Measurements from ENCODE around the gene LINC00237. TPM values are rescaled to one million over a fixed set of nuclear protein-coding genes. Genes with fewer than 3 reads are reported as not detected.

LINC00237 gene
- total RNA-seq, 2 donors from 2014 or later = 0.41 to 0.49 TPM

DNA sequence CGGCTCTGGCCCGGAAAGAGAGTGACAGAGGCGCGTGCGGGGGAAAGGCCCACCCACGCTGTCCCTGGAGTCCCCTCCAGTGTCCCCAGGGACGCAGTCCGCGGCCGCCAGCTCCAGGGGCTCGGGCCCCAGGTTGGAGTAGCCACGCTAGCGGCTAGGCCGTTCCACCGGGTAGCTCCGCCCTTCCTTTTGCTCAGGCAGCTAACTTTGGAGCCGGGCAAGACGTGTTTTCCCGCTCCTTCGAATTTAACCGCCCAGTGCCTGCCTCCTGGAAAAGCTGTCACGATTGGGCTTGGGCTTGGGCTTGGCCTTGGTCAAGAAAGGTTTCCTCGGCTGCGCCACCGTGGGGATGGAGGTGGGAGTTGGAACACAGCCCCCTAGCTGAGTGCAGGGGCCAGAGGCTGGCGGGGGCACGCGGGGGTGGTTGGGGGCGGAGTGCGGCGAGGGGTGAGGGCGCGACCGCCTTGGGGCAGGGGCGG lies 4.7 kb downstream of the LINC00237 start:
- Mint-ChIP-seq H3K9me3 (no peaks in the 10 kb centered on the region), H3K27me3 (ENCODE audit: low read depth) (peaks cover 87% of the 10 kb centered on the region), H3K27ac (no peak overlapping the region), H3K36me3 (ENCODE audit: insufficient read depth in 2 of 2) (no peaks in the 10 kb centered on the region), H3K4me1 (ENCODE audit: low read depth) (peaks cover 40% of the 10 kb centered on the region), H3K4me3 (peak overlapping the region; percentile 92 to 98)
- DNase-seq (peak; percentile 30 to 44), ATAC-seq (replicated peaks in 1 of 2) (peak in 1 of 2 donors; percentile 32)

DNA sequence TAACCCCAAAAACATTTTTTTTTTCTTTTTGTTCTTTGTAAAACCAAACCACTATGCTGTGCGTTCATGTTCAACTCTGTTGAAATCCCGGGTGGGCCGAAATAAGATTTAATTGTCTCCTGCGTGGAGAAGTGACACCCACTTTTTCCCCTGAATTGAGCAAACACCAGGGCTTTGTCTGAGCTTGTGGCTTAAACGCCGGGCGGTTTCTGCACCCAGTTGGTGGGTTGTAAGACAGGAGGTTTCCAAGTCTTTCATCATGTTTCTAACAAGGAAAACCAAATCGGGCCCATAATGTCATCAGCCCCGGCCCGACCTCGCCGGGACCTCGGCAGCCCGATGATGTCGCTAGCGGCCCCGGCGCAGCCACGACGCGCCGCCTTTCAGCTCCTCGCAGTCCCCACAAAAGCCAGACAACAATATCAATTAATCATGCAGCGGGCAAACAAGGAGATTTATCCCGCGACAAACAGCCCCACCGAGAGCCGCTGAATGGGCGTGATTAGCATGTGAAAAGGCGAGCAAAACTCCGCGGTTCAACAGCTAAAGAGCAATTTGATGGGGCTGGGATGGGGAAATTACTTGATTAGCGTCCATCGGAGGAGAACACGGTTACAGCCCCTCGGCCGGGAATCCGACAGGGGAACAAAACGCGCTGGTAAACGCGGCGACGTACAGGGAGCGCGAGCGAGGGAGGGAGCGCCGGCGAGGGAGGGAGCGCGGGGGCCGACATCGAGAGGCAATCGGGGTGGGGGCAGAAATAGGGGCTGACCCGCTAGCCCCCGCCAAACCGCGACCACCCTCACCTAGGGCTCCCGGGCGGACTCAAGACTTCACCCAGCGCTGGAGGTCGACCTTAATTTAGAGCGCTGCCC lies 5.3 kb downstream of the LINC00237 start:
- DNase-seq (peak; percentile 54 to 67), ATAC-seq (replicated peaks in 1 of 2) (peak; percentile 42 to 54)
- Mint-ChIP-seq H3K9me3 (no peaks in the 10 kb centered on the region), H3K36me3 (ENCODE audit: insufficient read depth in 2 of 2) (no peaks in the 10 kb centered on the region), H3K27ac (peak overlapping the region; percentile 96), H3K4me1 (ENCODE audit: low read depth) (peaks cover 40% of the 10 kb centered on the region), H3K4me3 (peak overlapping the region; percentile 92 to 98), H3K27me3 (ENCODE audit: low read depth) (peaks cover 87% of the 10 kb centered on the region)

DNA sequence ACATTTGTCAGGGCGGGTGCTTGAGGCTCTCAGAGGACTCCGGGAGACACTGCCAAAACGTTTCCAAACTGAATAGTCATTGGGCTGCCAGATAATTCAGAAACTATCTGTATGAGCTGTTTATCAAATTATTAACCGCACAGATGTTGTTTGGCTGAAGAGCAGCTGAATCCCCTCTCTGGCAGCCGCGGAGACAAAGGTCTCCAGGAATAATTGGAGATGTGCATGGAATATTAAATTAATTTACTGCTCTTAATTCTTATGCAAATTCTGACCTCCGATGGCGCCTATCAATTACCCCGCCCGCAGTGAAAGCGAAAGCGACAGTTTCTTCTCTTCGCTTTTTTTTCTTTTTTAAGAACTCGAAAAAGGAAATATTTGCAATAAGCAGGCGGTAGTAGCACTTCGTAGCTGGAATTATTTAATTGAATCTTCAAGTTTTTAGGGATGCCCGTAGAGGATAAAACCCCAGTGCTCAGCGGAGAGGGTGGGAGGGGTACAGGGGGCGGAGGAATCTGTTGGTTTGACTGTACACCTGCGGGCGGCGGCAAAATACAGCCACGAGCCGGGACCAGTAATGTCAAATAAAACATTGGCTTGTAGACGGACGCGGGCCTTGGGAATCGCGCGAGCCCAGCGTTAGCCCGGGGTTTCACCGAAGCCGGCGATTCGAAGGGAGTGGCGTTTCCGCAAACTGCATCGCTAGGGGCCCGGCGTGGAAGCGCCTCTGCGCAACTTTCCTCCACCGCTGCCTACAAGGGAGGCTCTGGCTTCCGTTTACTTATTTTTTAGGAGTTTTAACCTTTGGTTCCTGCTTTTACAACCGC lies 6.2 kb downstream of the LINC00237 start:
- Mint-ChIP-seq H3K27ac (peak overlapping the region; percentile 96), H3K4me3 (peak overlapping the region; percentile 92 to 98), H3K27me3 (ENCODE audit: low read depth) (peaks cover 86% of the 10 kb centered on the region), H3K9me3 (no peaks in the 10 kb centered on the region), H3K4me1 (ENCODE audit: low read depth) (peaks cover 40% of the 10 kb centered on the region), H3K36me3 (ENCODE audit: insufficient read depth in 2 of 2) (no peaks in the 10 kb centered on the region)
- DNase-seq = peak; percentile 55 to 58
- ATAC-seq (replicated peaks in 1 of 2) = peak; percentile 41 to 47

DNA sequence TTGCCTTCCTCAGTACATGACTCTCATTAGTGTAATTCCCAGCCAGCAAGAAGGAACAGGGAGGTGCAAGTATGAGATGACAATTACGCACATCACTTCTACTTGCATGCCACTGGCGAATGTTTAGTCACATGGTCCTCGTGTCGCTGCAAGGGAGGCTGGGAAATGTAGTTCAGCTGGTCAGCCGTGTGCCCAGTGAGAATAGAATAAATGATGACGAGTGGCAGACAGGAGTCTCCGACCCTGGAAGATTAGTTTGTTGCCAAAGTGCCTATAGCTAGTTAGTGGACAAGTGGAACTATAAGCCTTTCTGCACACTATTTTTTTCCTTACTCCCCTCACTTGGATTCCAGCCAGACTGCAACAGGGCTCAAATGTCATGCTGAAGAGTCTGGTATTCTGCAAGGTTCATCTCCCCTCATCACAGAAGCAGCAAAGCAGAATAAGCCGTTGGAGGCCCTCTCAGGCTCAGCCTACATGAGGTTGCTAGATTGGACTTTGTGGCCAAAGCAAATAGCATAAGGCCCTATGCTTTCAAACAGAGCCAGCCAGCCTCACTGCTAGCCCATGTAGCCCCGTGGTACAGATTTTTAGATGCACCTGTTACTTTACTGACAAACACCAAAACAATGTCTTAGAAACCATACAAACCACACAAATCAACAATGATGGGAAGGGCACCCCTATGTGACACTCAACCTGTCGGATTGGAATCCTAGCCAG lies 9.7 kb downstream of the LINC00237 start:
- ATAC-seq (replicated peaks in 1 of 2) (peak; percentile 22 to 45), DNase-seq (no peak)
- Mint-ChIP-seq H3K27me3 (ENCODE audit: low read depth) (peaks cover 85% of the 10 kb centered on the region), H3K36me3 (ENCODE audit: insufficient read depth in 2 of 2) (no peaks in the 10 kb centered on the region), H3K4me1 (ENCODE audit: low read depth) (peaks cover 16% of the 10 kb centered on the region), H3K27ac (no peak overlapping the region), H3K4me3 (no peak overlapping the region), H3K9me3 (no peaks in the 10 kb centered on the region)

DNA sequence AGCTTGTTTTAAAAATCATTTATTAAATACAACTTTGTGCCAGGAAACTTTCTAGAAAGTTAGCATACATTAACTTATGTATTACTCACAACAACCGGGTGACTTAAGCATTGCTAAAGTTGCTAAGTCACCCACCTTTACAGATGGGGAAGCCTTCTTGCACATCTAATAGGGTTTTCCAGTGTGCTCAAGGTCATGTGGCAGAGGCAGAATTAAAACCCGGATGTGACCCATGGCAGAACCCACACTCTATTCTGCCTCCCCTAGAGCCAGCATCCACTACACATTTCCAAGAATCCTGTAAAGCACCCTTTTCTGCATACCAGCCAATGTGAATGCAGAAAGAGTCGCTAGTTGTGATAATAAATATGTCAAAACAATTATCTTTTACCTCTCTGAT lies 13.4 kb downstream of the LINC00237 start:
- H3K4me3 Mint-ChIP-seq = no peak overlapping the region
- no peaks in the 10 kb centered on the region for H3K9me3 Mint-ChIP-seq
- H3K36me3 Mint-ChIP-seq (ENCODE audit: insufficient read depth in 2 of 2) = no peaks in the 10 kb centered on the region
- no peaks in the 10 kb centered on the region for H3K4me1 Mint-ChIP-seq (ENCODE audit: low read depth)
- H3K27me3 Mint-ChIP-seq (ENCODE audit: low read depth) = peaks cover 79% of the 10 kb centered on the region
- no peak for DNase-seq
- no peak overlapping the region for H3K27ac Mint-ChIP-seq
- no peak for ATAC-seq (replicated peaks in 1 of 2)

DNA sequence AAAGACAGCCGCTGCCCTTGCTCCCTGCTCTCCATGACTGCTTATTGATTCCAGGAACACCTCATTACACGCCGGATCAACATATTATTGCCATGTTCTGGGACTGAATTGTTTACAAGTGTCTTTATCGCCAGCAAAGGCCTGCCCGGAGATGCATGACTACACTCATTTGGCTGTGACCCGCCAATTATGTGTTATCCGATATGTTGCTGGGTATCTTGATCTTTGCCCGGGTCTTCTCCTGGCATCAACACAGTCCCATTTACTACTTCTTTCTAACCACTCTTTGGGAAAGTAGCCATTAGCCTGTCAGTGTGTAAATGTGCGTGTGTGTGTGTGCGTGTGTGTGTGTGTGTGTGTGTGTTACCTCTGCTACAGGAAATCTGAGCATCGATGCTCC lies 15.4 kb downstream of the LINC00237 start:
- ATAC-seq (replicated peaks in 1 of 2) = no peak
- no peaks in the 10 kb centered on the region for H3K4me1 Mint-ChIP-seq (ENCODE audit: low read depth)
- no peak overlapping the region for H3K27ac Mint-ChIP-seq
- no peak for DNase-seq
- no peaks in the 10 kb centered on the region for H3K36me3 Mint-ChIP-seq (ENCODE audit: insufficient read depth in 2 of 2)
- H3K4me3 Mint-ChIP-seq = no peak overlapping the region
- H3K9me3 Mint-ChIP-seq = no peaks in the 10 kb centered on the region
- peaks cover 69% of the 10 kb centered on the region for H3K27me3 Mint-ChIP-seq (ENCODE audit: low read depth)

DNA sequence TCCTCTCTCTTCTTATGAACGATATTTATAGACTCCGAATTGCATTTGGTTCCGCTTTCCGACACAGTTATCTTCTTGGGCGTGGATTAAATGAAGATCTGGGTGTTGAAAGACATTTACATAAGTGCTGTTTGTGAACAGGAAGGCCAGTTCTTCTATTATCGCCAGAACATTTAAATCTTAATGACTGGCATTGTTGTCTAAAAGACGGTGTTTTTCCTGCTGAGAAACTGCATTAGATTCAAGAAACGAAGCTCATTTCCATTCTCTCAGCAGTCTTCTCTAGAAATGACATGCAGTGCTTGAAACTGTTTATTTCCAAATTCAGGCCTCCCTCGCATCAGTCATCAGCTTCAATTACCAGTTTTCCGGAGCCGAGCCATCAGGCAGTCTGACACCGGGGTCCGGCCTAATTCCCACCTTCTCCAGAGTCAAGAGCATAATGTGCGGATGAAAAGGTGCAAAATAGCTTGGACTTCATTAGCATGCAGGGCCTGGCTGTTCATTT lies 16.0 kb downstream of the LINC00237 start:
- H3K27ac Mint-ChIP-seq = no peak overlapping the region
- no peaks in the 10 kb centered on the region for H3K9me3 Mint-ChIP-seq
- H3K36me3 Mint-ChIP-seq (ENCODE audit: insufficient read depth in 2 of 2) = no peaks in the 10 kb centered on the region
- H3K4me1 Mint-ChIP-seq (ENCODE audit: low read depth) = no peaks in the 10 kb centered on the region
- DNase-seq (no peak), ATAC-seq (replicated peaks in 1 of 2) (no peak)
- peaks cover 68% of the 10 kb centered on the region for H3K27me3 Mint-ChIP-seq (ENCODE audit: low read depth)
- H3K4me3 Mint-ChIP-seq = no peak overlapping the region

- Mint-ChIP-seq H3K36me3 (ENCODE audit: insufficient read depth in 2 of 2) (no peaks in the 10 kb centered on the region), H3K27ac (no peak overlapping the region), H3K4me3 (no peak overlapping the region), H3K4me1 (ENCODE audit: low read depth) (no peaks in the 10 kb centered on the region), H3K9me3 (no peaks in the 10 kb centered on the region), H3K27me3 (ENCODE audit: low read depth) (peaks cover 71% of the 10 kb centered on the region)
- DNase-seq (no peak), ATAC-seq (replicated peaks in 1 of 2) (no peak)
Observed at GRCh38 chr20:21089391-21089790, 16.8 kb downstream of the LINC00237 start.

GRCh38 chr20:21087862-21088540 lies 18.2 kb downstream of the LINC00237 start:
- H3K27me3 Mint-ChIP-seq (ENCODE audit: low read depth) = peaks cover 63% of the 10 kb centered on the region
- no peak overlapping the region for H3K27ac Mint-ChIP-seq
- no peaks in the 10 kb centered on the region for H3K36me3 Mint-ChIP-seq (ENCODE audit: insufficient read depth in 2 of 2)
- no peak for DNase-seq
- no peaks in the 10 kb centered on the region for H3K9me3 Mint-ChIP-seq
- no peak for ATAC-seq (replicated peaks in 1 of 2)
- H3K4me1 Mint-ChIP-seq (ENCODE audit: low read depth) = no peaks in the 10 kb centered on the region
- no peak overlapping the region for H3K4me3 Mint-ChIP-seq

DNA sequence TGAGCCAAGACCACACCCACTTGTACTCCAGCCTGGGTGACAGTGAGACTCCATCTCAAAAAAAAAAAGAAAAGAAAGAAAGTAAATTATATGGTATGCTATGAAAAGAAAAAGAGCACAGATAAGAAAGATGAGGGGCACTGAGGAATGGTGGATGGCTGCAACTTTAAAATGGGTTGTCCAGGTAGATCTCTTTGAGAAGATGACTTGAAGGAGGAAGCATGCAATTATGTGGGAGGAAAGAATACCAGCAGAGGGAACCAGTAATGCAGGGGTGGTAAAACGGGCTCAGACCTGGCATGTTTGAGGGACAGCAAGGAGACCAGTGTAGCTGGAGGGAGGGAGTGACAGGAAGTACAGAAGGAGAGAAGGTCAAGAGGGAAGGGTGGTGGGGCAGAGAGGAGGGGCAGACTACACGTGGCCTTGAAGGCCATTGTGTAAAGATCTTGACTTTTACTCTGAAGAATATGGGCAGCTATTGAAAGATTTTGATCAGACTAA lies 22.3 kb downstream of the LINC00237 start:
- DNase-seq (no peak), ATAC-seq (replicated peaks in 1 of 2) (no peak)
- Mint-ChIP-seq H3K4me1 (ENCODE audit: low read depth) (no peaks in the 10 kb centered on the region), H3K27ac (no peak overlapping the region), H3K36me3 (ENCODE audit: insufficient read depth in 2 of 2) (no peaks in the 10 kb centered on the region), H3K27me3 (ENCODE audit: low read depth) (peaks cover 48% of the 10 kb centered on the region), H3K4me3 (no peak overlapping the region), H3K9me3 (no peaks in the 10 kb centered on the region)

DNA sequence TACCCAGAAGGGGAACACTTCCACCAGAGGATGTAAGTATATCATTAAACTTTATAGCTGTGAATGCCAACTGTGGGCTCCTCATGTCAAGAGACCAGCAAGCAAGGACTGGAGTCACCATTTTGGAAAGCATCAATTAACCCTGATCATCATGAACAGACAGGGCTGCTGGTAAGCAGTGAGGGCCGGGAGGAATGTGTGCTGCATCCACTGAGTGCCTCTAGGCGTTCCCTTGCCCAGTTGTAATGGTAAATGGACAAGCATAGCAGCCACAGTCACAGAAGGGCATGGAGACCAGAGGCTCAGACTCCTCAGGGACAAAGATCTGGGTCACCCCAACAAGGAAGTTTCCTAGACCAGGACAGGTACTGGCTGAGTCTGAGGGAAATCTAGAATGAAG lies 23.6 kb downstream of the LINC00237 start:
- Mint-ChIP-seq H3K27me3 (ENCODE audit: low read depth) (peaks cover 50% of the 10 kb centered on the region), H3K4me1 (ENCODE audit: low read depth) (no peaks in the 10 kb centered on the region), H3K27ac (no peak overlapping the region), H3K36me3 (ENCODE audit: insufficient read depth in 2 of 2) (no peaks in the 10 kb centered on the region), H3K9me3 (no peaks in the 10 kb centered on the region), H3K4me3 (no peak overlapping the region)
- ATAC-seq (replicated peaks in 1 of 2) (no peak), DNase-seq (no peak)

GRCh38 chr20:21077809-21078345 lies 28.3 kb downstream of the LINC00237 start:
- ATAC-seq (replicated peaks in 1 of 2) (no peak), DNase-seq (no peak)
- Mint-ChIP-seq H3K36me3 (ENCODE audit: insufficient read depth in 2 of 2) (no peaks in the 10 kb centered on the region), H3K4me1 (ENCODE audit: low read depth) (no peaks in the 10 kb centered on the region), H3K9me3 (no peaks in the 10 kb centered on the region), H3K27me3 (ENCODE audit: low read depth) (peaks cover 39% of the 10 kb centered on the region), H3K4me3 (no peak overlapping the region), H3K27ac (no peak overlapping the region)
